HL-60 (cell line): ENCODE data around the gene ITPK1.

Source experiments
- CTCF ChIP-seq: IDR thresholded peaks from one replicate; pipeline ENCODE4 v1.5.1; 2011; ENCODE audit warnings: low read length, control low read depth, inconsistent platforms; ENCODE audit not compliant: insufficient read depth
- POLR2AphosphoS5 ChIP-seq: IDR thresholded peaks from 2 replicates; pipeline ENCODE4 v1.6.1; 2012; ENCODE audit warnings: low read depth
- REST ChIP-seq: IDR thresholded peaks from 2 replicates; pipeline ENCODE4 v1.6.1; 2012; ENCODE audit warnings: low read depth; ENCODE audit not compliant: insufficient replicate concordance
- SPI1 ChIP-seq: IDR thresholded peaks from 2 replicates; pipeline ENCODE4 v1.6.1; 2012; ENCODE audit warnings: low read depth, mild to moderate bottlenecking, borderline replicate concordance

GRCh38 chr14:93081876-93082570 lies 33.7 kb downstream of the ITPK1 start:
- no peak for TF ChIP-seq CTCF
- no peak for TF ChIP-seq POLR2AphosphoS5
- TF ChIP-seq SPI1 = no peak
- TF ChIP-seq REST = no peak
